ENCODE results near the gene AGTRAP.

DNA sequence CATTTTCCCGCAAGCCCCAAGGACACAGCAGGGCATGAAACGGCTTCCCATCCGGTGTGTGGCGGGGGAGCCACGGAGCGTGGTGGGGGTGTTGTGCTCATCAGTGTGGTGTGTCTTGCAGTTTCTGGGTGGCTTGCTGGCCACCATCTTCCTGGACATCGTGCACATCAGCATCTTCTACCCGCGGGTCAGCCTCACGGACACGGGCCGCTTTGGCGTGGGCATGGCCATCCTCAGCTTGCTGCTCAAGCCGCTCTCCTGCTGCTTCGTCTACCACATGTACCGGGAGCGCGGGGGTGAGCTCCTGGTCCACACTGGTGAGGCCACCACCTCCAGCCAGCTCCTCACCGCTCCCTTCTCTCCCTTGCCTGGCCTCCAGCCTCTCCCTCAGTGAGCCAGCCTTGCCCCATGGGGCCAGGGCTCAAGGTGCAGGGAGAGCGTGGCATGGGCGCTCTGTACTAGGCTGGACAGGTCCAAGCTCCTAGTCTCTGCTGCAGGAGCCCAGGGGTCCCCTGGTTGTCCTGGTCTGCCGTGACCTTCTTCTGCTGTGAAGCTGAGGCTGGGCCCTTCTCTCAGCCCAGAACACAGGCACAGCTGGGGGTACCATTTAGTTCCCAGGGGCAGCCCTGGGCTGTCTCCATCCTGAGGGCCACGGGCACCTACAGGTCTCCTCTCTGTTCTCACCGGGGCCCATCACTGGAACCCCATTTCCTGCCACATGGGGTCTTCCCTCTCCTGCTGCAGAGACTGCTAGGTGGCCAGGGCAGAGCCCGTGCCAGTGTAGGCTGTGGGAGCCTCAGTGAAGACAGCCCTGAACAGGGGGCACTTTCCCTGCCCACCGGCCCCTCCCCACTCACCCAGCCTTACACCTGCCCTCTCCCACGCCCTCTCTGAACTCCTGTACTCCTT, 12.6 kb downstream of the AGTRAP start:
- TF ChIP-seq, protein P1, sequence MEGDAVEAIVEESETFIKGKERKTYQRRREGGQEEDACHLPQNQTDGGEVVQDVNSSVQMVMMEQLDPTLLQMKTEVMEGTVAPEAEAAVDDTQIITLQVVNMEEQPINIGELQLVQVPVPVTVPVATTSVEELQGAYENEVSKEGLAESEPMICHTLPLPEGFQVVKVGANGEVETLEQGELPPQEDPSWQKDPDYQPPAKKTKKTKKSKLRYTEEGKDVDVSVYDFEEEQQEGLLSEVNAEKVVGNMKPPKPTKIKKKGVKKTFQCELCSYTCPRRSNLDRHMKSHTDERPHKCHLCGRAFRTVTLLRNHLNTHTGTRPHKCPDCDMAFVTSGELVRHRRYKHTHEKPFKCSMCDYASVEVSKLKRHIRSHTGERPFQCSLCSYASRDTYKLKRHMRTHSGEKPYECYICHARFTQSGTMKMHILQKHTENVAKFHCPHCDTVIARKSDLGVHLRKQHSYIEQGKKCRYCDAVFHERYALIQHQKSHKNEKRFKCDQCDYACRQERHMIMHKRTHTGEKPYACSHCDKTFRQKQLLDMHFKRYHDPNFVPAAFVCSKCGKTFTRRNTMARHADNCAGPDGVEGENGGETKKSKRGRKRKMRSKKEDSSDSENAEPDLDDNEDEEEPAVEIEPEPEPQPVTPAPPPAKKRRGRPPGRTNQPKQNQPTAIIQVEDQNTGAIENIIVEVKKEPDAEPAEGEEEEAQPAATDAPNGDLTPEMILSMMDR (IDR thresholded peaks at IDR 0.05), result no peak
- TF ChIP-seq POLR2A (IDR thresholded peaks at IDR 0.05), result no peak

All from ovary (tissue), 3 donors.